NCI-H1930 (cell line): ENCODE data around the gene PPARA.

Experiments used
- DNase-seq, 2 experiments: peaks; one replicate each; lab custom pipeline; 2025; lab: John Stamatoyannopoulos, UW

PPARA gene

GRCh38 chr22:46143491-46144147 lies 6.7 kb upstream of the PPARA start:
- DNase-seq, result no peak

GRCh38 chr22:46145361-46145851 lies 4.9 kb upstream of the PPARA start:
- no peak for DNase-seq

- DNase-seq, result no peak
These were observed 4.4 kb upstream of the PPARA start for GRCh38 chr22:46145896-46146295.

GRCh38 chr22:46146329-46146728 lies 4.0 kb upstream of the PPARA start:
- DNase-seq, result no peak

DNA sequence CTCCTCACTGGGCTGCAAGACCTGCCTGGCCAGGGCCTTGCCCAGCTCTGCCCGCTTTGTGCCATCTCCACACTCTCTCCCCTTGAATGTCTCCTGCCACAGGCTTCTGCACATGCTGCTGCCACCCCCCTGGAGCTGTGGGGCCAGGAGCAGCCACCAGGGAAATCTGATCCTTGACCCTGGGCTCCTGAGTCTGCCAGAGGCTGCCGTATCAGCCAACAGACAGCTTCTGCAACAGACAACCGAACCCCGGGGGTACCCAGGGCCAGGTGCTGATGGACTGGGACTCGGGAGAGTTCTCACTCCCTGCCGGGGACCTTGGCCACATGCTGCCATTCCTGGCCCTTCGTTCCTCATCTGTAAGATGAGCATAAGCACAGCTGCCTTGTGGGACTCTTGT lies 3.3 kb upstream of the PPARA start:
- no peak for DNase-seq

DNA sequence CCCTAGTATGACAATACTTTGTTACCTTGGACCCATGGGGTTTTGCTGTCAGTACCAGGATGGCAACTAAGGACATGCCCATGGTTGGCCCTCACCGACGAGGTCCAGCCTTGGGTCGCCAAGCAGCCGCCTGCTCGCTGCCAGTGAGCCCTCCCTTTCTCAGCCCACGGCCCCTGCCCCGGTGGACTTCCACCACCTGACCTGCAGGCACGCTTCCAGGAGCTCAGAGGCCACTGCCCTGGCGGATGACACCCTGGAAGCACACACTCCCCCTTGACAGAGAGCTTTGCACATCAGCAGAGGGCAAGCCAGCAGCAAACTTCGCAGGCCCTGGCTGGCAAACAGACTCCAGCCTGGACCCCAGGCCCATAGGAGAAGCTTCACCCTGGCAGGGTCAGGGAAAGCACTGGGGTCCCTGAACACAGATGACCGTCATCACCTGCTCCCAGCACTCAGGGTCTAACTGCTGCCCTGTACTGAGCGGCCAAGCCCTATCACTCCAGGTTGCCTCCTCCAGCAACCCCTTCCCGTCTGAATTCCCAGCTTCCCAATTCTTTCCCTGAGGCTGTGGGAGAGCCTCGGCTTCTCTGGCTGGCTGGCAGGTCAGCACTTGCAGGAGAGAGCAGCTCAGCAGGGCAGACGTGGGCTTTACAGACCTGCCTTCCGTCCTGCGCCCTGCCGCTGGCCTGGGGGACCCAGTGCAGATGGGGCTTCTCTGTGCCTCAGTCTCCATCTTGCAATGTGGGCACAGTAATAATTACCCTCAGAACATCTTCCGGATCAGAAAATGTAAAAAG lies 2.7 kb upstream of the PPARA start:
- DNase-seq, result no peak

DNA sequence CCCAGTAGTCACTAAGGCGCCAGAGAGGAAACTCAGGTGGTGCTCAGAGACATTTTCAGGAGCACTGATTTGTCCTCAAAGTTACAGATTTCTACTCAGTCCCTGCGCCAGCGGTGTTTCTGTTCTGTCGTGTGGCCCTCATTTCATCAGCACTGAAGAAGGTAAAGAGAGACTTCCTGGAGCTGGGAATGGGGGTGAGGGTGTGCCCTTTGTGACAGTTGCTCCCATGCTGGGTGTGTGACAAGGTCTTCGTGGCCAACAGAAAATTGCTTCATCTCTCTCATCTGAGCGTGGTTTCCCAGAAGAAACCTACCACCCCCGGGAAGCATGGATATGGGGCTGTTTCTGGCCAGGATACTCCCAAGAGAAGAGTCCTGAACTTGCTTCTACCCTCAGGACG lies 2.0 kb upstream of the PPARA start:
- DNase-seq, result no peak

DNA sequence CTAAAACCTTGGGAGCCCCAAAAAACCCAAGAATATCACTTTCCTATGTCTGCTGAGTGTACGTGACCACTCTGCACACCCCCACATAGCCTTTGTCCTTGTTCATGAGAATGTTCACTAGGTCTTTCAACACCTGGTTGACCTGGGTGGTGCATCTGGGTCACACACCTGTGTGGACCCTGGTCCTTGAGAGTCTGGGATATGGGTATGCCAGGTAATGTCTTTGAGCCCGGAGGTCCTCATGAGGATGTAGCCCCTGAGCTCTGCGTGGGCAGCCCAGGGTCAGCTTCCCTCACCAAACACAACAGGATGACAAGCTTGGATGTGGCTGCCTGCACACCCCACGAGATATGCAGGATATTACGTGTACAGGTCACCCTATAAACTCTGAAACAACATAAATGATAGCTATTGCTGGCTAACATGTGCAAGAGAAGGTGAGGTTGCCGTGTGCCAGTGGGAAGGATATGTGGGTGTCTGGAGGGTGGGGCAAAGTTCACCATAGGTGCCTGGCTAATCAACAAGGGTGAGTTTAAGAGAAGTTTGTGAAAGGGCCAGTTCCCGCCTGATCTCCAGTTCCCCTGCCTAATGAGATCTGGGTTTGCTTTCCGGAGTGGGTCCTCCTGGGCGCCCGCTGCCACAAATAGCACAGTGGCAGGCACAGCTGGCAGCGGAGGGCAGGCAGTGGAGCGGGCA lies 1.4 kb upstream of the PPARA start:
- DNase-seq, result no peak

GRCh38 chr22:46149512-46150033 lies 753 bp upstream of the PPARA start:
- DNase-seq, result peak in 1 of 2 experiments; percentile 15

- DNase-seq, result no peak
These were observed 540 bp downstream of the PPARA start for GRCh38 chr22:46150655-46151477.

- DNase-seq, result no peak
These were observed 3.6 kb downstream of the PPARA start for GRCh38 chr22:46153930-46154329.

- no peak for DNase-seq
These were observed 5.7 kb downstream of the PPARA start for GRCh38 chr22:46156031-46156430.

GRCh38 chr22:46158283-46158682 lies 8.0 kb downstream of the PPARA start:
- no peak for DNase-seq

DNA sequence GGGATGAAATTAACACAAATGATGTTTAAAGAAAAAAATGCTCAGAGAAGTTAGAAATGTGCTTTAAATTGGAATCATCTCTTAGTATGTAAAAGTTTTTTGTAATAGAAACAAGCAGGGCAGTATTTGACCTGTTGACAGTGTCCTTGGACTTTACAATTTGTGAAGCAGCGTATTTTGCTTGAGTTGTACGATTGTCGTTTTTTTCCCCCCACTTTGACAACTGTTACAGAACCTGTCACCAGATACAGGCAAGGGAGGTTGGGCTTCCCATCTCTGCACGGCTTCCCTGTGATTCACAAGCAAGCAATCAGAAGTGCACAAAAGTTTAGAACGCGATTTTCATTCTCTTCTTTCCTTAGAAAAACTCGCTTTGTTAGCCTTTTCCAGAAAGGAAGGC lies 8.9 kb downstream of the PPARA start:
- DNase-seq, result no peak

DNA sequence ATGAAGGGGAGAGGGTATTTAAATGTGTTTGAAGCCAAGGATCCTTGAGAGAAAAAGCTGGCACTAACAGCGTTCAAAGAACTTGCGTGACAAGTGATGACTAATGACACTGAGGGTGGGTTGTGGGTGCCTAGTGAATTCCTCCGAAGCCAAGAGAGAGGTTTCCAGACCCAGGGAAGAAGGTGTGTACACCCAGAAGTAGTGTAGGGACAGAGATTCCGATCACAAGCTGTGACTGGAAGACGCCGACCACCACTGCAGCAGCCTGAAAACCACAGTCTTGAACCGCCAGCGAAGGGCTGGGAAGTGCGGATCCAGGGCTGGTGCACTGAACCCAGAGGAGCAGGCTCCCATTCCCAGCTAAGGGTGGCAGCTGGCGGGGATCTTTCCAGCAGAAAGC lies 9.5 kb downstream of the PPARA start:
- no peak for DNase-seq

DNA sequence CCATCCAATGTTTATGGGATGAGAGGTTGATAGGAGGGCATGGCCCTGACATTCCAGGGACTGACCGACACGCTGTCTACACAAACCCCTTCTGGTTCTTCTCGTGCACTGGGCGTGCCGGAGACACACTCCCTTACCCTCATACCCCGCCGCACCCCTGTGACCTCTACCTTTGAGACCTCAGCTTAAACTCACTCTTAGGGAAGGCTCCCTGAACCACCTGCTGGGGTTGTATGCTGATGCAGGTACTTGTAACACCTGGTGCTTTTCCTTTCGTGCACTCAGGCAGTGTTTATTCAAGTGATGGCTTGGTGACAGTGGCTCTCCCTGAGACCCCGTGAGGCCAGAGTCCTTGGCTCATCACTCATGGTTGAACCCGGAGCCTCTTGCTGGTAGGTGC lies 12.0 kb downstream of the PPARA start:
- no peak for DNase-seq

DNA sequence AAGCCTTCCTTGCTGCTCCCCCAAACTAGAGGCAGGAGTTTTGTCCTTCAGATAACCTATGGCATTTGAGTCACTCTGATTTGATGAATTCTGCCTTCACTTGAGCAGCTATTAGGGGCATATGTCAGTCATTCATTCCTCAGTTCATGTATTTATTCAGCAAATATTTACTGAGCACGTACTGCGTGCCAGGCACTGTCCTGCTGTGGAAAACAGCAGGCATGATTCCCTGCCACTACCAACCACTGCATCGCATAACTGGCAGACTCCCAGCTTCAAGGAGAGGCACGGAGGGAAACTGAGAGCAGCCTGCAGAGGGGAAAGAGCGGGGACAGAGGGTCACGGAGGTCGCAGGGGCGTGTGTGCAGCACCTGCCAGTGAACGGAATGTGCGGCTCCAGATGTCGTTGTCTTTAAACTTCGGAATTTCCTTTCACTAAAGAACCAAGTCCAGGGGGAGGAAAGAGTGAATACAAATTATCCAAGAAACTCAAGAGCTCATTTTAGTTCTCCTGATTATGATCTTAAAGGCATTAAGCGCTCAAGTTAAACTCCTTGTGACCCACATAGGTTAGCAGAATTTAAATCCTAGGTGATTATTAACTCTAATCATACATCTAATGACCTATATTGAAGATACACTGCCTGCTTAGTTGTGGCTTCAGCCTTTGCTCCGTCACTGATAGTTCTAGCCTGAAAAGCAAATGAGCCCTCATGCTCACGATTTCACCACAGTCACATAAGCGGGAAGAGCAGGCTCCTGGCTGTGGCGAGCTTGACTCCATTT lies 12.6 kb downstream of the PPARA start:
- DNase-seq, result no peak

DNA sequence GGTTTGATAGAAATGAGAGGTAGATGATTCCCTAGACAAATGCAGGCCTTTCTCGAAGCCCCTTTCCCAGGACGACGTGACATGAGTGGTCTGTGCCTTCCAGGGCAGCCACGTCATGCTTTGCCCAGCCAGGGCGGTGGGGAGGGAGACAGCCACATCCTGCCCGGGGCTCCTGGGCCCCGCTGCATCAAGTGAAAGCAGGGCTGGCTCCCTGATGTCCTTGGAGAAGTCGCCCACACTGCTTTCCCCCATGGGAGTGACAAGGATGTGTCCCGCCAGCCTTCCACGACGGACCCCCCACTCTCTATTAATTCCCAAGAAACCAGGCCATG lies 13.2 kb downstream of the PPARA start:
- DNase-seq, result no peak

DNA sequence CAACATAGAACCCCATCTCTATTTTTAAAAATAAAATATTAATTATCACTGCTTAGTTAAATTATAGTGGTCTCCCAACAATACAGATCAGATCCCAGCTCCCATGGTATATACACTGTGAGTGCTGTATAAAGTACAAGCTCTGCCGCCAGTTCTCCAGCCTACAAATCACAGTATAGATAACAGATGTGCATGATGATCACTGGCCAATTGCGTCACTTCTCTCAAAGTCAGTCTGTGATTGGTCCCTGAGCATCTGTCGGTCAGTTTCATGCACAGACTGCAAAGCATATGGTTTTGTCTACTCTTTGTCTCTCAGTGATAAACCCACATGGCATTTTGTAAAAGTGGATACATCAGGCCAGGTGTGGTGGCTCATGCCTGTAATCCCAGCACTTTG lies 15.7 kb downstream of the PPARA start:
- no peak for DNase-seq

DNA sequence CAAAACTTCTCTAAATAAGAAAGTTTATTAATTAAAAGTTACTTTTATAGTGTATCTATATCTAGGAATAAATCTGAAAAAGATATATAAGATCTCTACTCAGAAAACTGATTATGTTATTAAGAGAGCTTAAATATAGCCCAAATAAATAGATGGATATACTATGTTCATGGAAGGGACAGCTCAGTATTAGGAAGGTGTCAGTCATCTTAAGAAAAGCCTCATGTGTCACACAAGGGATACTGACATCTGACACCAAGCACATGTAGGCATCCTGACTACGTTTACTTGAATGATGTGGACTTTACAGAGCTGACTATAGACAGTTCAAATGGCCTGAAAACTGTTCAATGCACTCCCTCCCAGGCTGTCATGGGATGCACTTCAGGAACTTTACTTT lies 19.3 kb downstream of the PPARA start:
- no peak for DNase-seq

DNA sequence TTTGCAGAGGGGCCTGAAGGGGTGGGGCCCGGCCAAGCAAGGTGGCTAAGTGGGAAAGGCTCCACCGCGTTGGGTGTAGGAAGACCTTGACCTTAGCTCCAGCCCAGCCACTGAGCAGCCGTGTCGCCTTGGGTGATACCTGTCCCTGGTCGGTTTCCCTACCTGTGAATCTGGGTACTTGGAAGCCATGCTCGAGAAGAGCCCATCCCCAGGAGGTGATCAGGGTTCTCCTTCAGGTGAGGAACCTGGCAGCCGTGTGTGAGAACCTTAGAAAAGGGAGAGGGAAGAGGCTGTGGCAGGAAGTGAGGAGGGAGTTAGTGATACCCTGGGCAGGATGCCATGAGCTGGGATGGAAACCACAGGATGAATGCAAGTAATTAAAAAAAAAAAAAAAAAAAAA lies 21.6 kb downstream of the PPARA start:
- no peak for DNase-seq
